NCI-H1417 (cell line): ENCODE measurements around the gene TMEM89.

ENCODE experiments used
- DNase-seq, 3 experiments: peaks; one replicate each; lab custom pipeline; 2025; lab: John Stamatoyannopoulos, UW

Gene TMEM89

GRCh38 chr3:48621461-48621869 is at the start of gene TMEM89:
Gene TMEM89, minus strand, starts transcription at chr3:48621769. Its CDS starts 13 bp downstream, at chr3:48621756.
- no peak for DNase-seq

GRCh38 chr3:48664929-48665328 is 43.4 kb upstream of the TMEM89 start:
- no peak for DNase-seq

- DNase-seq: no peak
Observed at GRCh38 chr3:48664313-48664644, 42.7 kb upstream of the TMEM89 start.

- DNase-seq: peak; percentile 91 to 98 (median 96)
Observed at GRCh38 chr3:48663489-48664312, 42.1 kb upstream of the TMEM89 start.

GRCh38 chr3:48662753-48663488 is 41.4 kb upstream of the TMEM89 start, which contains the start of gene CELSR3:
Gene CELSR3, minus strand, starts transcription at chr3:48662886. Its CDS starts 252 bp downstream, at chr3:48662634.
- DNase-seq: peak; percentile 81 to 91 (median 83)

GRCh38 chr3:48662145-48662752 is 40.7 kb upstream of the TMEM89 start:
- DNase-seq: peak in 1 of 3 experiments; percentile 31

- DNase-seq: no peak
Observed at GRCh38 chr3:48661501-48662144, 40.1 kb upstream of the TMEM89 start.

- no peak for DNase-seq
Observed at GRCh38 chr3:48660800-48661400, 39.3 kb upstream of the TMEM89 start.

GRCh38 chr3:48656841-48657281 is 35.3 kb upstream of the TMEM89 start:
- no peak for DNase-seq

- no peak for DNase-seq
Observed at GRCh38 chr3:48656061-48656840, 34.7 kb upstream of the TMEM89 start.

- no peak for DNase-seq
Observed at GRCh38 chr3:48655606-48656005, 34.0 kb upstream of the TMEM89 start.

GRCh38 chr3:48655063-48655462 is 33.5 kb upstream of the TMEM89 start:
- no peak for DNase-seq

GRCh38 chr3:48652923-48653715 is 31.6 kb upstream of the TMEM89 start:
- no peak for DNase-seq

- no peak for DNase-seq
Observed at GRCh38 chr3:48651771-48652170, 30.2 kb upstream of the TMEM89 start.

GRCh38 chr3:48650723-48651122 is 29.2 kb upstream of the TMEM89 start:
- no peak for DNase-seq

- DNase-seq: no peak
Observed at GRCh38 chr3:48648188-48648850, 26.8 kb upstream of the TMEM89 start.

GRCh38 chr3:48647714-48648113 is 26.1 kb upstream of the TMEM89 start:
- no peak for DNase-seq

GRCh38 chr3:48644898-48645760 is 23.6 kb upstream of the TMEM89 start:
- no peak for DNase-seq

GRCh38 chr3:48642605-48643004 is 21.0 kb upstream of the TMEM89 start:
- no peak for DNase-seq
